GM21447 (cell line): Measurements from ENCODE around the gene ZNF595.
A peak's percentile ranks its signal among the peaks of the same experiment; 100 is the strongest.
"Not testable (repeated sequence)": the region's sequence is repeated elsewhere in the genome, so short reads cannot be mapped to it uniquely, and the experiment has no call there.

Experiments used
- ATAC-seq: cut with Tn5 transposase; IDR thresholded peaks from one replicate; pipeline ENCODE4 v1.9.1; 2021; ENCODE audit not compliant: unreplicated experiment

ZNF595 gene

DNA sequence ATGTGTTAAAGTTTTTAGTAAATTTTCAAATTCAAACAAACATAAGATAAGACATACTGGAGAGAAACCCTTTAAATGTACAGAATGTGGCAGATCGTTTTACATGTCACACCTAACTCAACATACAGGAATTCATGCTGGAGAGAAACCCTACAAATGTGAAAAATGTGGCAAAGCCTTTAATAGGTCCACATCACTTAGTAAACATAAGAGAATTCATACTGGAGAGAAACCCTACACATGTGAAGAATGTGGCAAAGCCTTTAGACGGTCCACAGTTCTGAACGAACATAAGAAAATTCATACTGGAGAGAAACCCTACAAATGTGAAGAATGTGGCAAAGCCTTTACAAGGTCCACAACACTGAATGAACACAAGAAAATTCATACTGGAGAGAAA lies 32.8 kb downstream of the ZNF595 start:
- ATAC-seq, result no peak

DNA sequence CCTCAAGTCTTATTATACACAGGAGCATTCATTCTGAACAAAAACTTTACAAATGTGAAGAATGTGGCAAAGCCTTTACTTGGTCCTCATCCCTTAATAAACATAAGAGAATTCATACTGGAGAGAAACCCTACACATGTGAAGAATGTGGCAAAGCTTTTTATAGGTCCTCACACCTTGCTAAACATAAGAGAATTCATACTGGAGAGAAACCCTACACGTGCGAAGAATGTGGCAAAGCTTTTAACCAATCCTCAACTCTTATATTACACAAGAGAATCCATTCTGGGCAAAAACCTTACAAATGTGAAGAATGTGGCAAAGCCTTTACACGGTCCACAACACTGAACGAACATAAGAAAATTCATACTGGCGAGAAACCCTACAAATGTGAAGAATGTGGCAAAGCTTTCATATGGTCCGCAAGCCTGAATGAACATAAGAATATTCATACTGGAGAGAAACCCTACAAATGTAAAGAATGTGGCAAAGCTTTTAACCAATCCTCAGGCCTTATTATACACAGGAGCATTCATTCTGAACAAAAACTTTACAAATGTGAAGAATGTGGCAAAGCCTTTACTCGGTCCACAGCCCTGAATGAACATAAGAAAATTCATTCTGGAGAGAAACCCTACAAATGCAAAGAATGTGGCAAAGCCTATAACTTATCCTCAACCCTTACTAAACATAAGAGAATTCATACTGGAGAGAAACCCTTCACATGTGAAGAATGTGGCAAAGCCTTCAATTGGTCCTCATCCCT lies 33.6 kb downstream of the ZNF595 start:
- not testable (repeated sequence) for ATAC-seq

DNA sequence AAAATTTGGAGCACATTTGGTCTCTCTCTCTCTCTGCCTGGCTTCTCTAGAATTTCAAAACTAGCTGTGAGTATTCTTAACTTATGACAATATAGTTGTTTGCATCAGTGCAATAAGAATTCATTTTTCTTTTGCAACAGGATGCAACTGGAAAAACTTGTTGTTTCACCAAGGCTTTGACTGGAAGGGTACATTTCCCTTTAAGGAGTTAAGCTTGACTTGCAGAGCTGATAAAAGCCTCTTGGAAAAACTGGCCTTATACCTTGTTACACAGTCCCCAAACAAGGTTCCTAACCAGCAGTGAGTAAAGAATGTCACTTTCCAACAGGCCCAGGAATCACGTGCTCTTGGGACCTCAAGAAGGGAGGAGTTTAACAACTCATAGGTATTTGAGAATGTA lies 45.3 kb downstream of the ZNF595 start:
- no peak for ATAC-seq

DNA sequence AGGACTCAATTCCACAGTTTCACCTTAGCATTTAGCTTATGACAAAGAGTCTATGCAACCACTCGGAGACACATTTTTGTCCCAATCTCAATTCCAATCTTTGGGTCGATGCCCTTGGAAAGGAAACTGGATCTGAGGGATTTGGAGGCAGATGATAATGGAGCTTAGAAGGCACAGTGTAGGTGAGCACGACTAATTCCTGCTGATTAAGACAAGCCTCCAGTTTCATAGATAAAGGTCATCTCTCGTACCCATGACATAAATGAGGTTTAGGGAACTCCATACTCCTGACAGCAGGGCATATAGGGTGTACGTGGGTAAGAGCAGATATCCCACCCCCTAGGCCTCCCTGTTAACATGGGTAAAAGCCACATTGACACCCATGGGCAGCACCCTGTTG lies 46.7 kb downstream of the ZNF595 start:
- no peak for ATAC-seq

DNA sequence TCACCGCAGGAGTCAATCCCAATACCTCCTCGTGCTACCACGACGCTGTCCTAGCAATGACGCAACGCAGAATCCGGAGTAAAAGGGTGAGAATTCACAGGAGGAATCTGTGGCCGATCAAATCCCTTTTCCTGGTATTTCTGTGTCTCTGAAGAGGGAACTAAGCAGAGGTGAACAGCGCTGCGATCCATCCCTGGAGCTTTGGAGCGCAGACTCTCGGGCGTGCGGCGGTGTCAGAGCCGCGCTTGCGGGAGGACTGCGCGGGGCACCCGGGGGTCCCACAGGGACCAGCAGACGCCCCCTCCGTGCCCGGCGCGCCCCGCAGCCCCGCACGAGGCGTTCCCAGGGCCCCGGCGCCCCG lies 53.9 kb downstream of the ZNF595 start:
- ATAC-seq, result no peak

DNA sequence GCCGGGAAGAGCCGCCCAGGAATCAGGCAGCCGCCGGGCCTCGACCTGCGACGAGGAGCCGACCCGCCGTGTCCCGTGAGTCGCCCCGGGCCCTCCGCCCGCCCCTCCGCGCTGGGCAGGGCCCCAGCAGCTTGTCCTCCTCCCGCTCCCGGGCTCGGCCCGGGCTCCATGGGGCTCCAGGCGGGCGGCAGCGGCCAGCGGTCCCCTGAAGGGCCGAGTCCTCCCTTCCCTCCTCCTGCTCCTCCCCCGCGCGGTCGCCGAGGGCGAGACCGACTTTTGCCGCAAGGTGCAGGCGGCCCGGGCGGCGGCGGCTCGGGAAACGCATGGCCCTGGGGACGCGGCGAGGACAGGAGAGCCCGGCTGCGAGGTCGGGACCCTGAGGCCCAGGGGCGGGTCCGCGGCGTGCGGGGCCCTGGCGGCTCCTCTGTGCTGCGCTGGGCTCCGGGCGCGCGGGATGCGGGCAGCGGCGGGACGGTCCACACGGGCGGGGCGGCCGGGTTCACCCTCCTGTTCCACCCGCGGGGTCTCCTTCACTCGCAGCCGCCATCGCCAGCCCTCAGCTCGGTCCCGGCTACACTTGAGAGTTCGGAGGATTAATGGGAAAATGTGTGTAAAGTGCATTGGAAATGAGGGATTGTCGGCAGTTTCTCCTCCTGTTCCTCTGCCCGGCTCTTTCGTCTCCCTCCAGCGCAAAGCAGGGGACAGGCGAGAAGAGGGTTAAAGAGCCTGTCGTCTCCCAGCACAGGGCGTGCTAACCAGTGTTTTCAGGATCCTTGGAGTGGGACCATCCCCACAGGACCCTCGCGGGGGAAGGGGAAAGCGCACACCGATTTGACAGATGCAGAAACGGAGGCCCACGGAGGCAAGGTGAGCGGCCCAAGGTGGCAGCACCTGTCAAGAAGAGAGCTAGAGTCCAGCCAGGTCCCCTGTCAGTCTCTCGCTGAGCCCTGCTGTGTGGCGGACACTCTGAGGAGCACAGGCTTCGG lies 54.6 kb downstream of the ZNF595 start:
- no peak for ATAC-seq

DNA sequence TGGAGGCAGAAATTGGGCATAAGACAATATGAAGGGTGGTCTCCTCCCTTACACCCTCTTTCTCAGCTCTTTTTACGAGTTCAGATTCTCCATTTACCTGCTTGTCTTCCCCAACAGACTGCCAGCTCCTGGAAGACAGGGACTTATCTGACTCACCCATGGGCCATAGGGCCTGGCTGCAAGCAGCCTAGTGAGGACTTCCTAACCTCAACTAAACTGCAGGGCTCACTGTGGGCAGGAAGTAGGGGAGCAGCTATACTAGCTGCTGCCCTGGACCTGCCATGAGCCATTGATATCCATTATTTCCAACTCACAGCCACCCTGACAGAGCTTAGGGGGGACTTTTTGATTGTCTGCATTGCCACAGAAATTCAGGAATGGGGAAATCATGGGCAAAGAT lies 59.6 kb downstream of the ZNF595 start:
- no peak for ATAC-seq

DNA sequence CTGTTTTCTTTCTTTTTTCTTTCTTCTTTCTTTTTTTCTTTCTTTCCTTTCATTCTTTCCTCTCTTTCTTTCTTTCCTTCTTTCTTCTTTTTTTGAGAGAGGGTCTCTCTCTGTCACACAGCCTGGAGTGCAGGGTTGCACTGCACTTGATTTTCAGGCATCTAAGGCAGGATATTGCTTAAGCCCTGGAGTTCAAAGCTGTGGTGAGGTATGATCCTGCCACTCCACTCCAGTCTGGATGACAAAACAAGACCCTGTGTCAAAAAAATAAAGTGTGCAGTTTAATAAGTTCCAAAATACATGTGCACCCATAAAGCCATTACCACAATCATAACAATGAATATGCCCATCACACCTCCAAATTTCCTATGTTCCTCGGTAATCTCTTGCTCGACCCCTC lies 60.6 kb downstream of the ZNF595 start:
- no peak for ATAC-seq

DNA sequence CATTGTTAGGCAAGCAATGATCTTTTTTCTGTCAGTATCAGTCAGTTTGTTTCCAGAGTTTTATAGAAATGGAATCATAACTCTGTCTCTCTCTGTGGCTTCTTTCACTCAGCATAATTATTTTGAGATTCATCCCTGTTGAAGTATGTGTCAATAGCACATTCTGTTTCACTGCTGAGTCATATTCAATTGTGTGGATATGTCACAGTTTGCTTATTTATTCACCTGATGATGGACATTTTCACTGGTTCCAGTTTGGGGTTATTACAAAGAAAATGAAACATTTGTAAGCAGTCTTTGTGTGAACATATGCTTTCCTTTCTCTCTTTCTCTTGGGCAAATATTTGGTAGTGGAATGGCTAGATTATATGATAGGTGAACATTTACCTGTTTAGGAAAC lies 61.0 kb downstream of the ZNF595 start:
- ATAC-seq, result no peak

DNA sequence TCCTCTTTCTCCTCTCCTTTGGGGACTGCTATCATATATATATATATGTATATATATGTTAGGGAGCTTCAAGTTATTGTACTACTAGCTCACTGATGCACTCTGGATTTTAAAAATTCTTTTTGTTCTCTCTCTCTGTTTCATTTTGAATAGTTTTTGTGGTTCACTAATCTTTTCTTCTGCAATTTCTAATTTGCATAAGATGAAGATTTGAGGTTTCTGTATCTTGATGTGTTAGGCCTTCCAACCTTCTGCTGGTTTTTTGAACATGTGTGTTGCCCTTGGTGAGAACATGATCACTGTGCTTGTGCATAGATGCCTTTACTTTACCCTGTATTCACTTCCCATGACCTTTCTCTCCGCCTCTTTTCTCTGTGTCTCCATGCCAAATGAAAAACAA lies 63.4 kb downstream of the ZNF595 start:
- no peak for ATAC-seq

DNA sequence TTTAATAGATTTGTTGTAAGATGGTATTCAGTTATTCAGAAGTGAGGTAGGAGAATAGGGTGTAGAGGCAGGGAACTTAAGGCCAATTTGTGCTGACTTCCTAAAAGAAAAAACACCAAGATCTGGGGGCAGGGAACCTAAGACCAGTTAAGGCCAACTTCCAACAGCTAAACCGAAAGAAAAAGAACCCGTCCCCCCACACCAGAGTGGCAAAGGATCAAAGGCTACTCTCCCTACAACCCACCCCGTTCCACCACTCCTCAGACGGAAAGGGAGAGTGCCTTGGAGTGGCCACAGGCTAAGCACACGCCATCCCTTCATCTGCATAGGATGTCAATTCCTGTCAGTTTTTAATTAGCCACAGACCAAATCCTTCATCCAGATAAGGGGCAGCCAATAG lies 67.5 kb downstream of the ZNF595 start:
- no peak for ATAC-seq

DNA sequence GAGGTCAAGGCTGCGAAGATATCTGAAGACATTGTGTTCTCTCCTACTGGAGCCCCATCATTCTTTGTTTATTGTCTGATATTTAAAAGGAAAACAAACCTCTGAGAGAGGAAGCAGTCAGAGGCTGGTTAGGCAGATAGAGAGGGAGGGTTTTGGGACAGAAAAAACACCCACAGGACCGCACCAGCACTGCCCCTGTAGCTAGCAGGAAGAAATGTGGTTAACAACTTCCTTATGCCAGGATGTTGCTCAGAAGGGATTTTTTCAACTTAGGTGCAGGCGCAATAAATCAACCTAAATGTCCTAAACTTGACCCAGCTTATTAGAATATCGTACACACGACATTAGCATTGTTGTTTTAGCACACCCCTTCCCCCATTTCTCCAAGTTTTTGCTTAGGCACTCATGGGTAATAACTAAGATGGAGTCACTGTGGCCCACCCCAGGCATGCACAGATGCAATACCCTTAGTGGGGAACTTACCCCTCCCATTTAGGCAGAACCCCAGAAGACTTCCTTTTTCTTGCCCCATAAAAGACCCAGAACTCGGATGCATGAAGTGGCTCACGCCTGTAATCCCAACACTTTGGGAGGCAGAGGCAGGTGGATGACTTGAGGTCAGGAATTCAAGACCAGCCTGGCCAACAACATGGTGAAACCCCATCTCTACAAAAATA lies 68.4 kb downstream of the ZNF595 start:
- no peak for ATAC-seq

DNA sequence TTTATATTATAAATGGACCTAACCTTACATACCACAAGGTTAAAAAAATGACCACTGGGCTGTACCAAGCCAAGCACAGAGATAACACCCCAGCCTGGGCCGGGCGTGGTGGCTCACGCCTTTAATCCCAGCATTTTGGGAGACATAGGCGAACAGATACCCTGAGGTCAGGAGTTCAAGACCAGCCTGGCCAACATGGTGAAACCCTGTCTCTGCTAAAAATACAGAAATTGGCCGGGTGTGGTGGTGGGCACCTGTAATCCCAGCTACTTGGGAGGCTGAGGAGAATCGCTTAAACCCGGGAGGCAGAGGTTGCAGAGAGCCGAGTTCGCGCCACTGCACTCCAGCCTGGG lies 70.8 kb downstream of the ZNF595 start:
- ATAC-seq, result not testable (repeated sequence)

DNA sequence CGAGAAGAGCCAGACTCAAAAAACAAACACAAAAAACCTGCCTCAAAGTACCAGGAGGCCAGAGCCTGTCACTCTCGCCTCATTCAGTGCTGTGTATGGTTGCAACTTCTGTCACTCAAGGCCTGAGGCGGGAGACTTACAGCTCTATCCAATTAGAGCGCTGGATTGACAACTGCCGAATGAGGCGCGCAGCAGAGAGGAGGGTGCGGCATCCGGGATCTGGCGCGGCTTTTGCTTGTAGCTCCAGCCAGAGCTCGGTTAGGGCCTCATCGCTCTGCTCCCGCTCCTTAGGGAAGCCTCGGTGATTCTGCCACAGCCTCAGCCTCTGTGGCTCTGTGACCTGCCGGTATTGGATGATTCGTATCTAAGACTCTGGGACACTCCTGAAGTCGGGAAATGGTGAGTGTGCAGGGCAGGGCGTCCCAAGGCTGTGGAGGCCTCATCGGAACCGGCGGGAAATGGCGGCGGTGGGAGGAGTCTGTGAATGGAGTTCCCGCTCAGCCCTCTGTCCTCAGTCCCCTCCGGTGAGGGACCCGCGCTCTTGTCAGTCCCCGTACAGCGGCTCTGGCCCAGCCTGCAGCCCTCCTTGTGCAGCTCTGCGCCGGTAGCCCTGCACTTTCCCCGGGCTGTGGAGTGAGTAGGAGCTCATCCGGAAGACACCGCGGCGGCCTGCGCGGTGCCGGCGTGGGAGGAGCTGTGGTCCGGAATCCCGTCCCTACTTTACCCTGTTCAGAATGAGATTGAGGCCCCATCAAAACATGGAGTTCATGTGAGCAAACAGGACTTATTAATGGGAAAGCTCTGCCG lies 71.4 kb downstream of the ZNF595 start, which contains the start of gene ZNF718:
ZNF718 (plus strand) TSS at position 227 of the 807 bp plus-strand sequence; CDS start at position 397, 170 bp downstream.
- peak; percentile 98 for ATAC-seq

DNA sequence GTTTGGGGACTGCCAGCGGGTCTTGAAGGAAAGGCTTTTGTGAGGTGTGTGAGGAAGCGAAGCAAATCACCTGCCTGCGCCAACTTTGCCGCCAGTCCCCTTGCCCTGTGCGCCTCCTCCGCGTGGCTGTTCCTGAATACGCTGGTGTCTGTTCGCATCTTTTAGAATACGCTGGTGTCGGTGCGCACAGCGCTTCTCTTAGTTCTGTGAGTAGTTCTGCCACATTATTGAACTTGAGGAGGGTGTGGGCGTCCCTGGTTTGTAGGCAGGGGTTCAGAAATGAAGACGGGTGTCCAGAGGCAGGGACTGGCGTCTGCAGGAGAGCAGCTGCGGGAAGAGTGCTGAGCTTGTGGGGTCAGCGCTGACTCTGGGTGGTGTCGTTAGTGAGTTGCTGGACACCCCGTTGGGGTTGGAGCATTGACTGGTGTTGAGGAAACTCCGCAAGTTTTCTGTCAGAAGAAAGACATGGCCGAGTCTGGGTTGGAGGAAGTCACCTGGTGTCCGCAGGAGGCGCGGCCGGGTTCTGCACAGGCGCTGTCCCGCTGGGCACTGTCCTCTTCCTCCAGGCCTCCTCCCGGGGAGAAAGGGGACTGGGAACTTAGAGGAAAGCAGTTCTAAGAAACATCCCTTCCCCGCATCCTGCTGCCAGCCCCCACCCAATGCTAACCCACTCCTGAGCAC lies 72.1 kb downstream of the ZNF595 start:
- peak; percentile 26 for ATAC-seq

DNA sequence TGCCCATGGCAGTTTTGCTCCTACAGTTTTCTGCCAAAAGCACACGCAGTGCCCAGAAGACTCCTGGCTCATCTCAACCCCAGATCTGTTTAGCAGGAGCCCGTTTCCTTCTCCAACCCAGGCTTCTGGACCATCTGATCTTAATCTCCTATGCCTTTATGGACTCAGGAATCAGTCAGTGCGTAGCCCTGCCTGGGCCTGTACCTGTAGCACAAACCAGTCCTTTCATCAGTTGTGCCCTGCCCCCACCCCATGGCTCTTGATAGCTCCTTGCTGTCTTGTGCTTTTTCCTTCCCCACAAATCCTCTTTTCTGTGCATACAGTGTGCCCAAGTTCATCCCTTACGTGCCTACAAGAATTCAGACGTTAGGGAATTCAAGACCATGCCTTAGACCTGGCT lies 72.7 kb downstream of the ZNF595 start:
- ATAC-seq, result no peak

DNA sequence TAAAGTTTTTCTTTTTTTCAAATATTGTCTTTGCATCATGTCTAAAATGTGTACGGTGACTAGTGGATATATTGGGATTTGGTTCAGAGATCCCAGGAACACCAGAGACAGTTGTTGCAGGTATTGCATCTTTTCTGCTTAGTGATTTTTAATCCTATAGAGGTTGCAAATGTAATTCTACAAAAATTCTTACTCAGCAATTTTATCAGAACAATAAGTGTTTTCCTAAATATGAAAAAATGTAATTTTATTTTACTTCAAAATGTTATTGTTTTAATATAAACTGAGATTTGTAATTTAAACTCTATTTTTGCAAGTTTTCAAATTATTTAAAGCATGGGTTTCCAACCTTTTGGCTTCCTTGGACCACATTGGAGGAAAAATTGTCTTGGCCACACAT lies 79.4 kb downstream of the ZNF595 start:
- ATAC-seq, result no peak
